Erythroblast (primary cell): Measurements from ENCODE around the gene RDH13.

Experiments used
- GATA1 ChIP-seq: IDR thresholded peaks from 2 replicates; pipeline ENCODE4 v1.6.1; 2011; ENCODE audit warnings: low read depth, mild to moderate bottlenecking, control low read depth, low read length, moderate library complexity
- POLR2A ChIP-seq: IDR thresholded peaks from 2 replicates; pipeline ENCODE4 v1.6.1; 2011; ENCODE audit warnings: mild to moderate bottlenecking, low read length

DNA sequence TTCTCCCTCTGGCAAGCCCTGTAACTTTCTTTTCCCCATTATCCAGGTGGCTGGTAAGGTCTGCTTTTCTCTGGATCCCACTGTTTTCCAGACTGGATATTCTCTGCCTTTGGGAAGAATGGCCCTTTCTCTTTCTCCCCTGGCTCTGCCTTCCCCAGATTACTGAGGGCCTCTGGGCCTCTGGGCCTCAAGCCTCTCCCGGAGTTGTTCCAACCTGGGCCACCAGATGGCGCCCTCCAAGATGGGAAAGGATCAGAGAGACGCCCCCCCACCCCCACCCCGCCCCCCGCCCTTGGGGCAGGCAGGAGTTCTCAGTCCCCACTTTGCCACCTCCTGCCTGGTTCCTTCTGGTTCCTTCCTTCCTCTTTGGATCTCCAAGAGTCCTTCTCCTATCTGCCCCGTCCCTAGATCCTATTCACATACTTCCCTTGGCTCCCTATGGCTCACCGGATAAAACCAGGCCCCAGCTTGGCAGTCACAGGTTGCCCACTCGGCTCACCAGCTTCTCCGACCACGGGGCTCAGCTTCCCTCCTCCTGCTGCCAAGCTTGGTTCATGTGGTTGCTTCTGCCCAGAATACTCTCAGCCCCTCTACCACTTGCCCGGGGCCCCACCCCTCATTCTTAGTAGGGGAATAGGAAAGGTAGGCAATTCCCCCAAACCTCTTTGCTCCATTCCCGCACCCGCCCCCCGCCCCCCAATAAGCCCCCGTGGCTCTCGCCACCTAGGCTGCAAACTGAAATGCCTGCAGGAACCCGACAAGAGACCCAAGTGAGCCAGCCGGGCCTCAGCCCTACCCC is 25.8 kb upstream of the RDH13 start:
- no peak for TF ChIP-seq POLR2A
- no peak for TF ChIP-seq GATA1
